ENCODE measurements around the gene ZNF33B. TPM values are rescaled to one million over a fixed set of nuclear protein-coding genes. Genes with fewer than 3 reads are reported as not detected.
A peak's percentile ranks its signal among the peaks of the same experiment; 100 is the strongest.

Gene ZNF33B
- total RNA-seq, 1 experiment from 2014 or later = 21.1 TPM

- no peak for DNase-seq (ENCODE audit: low read depth, low spot score)
- peak overlapping the region; percentile 78; the same call in 1 of the 2 replicates for H3K27ac ChIP-seq (ENCODE audit: low read depth, low read length)
- H3K4me3 ChIP-seq (replicated peaks in 1 of 2; ENCODE audit: low read depth in 1 of 2, low read length in 2 of 2) = peak overlapping the region; percentile 67 to 75
- CTCF ChIA-PET = no interaction called here
- H3K4me2 ChIP-seq (ENCODE audit: low read length) = peak overlapping the region; percentile 86
- peaks cover 24% of the 10 kb centered on the region for H3K79me2 ChIP-seq (ENCODE audit: insufficient read depth, low read length)
- no peaks in the 10 kb centered on the region for H3K9me2 ChIP-seq (ENCODE audit: insufficient read depth)
- intact Hi-C loops (cut with micrococcal nuclease) = no loop called here
- peak overlapping the region; percentile 85 for H3K9ac ChIP-seq (ENCODE audit: low read length)
- H3K4me1 ChIP-seq (ENCODE audit: control insufficient read depth in 1 of 2, insufficient read depth in 2 of 2, low read length in 2 of 2) = peaks cover 10 to 21% of the 10 kb centered on the region in 2 experiments
- no peak for ATAC-seq
- H3K36me3 ChIP-seq (ENCODE audit: control insufficient read depth in 1 of 2, insufficient read depth in 2 of 2, low read length in 2 of 2) = peaks cover 0 to 6% of the 10 kb centered on the region in 2 experiments; a peak in 1 of 4 replicates
- H2AFZ ChIP-seq (ENCODE audit: low read depth, low read length, poor library complexity, severe bottlenecking) = no peak overlapping the region
- H4K20me1 ChIP-seq (ENCODE audit: insufficient read depth) = no peaks in the 10 kb centered on the region
- RAD21 ChIA-PET (ENCODE audit: low non-redundant PET in 1 of 2, low total read pairs in 2 of 2, uncharacterized antibody in 2 of 2, unreplicated experiment in 2 of 2) = no interaction called here
- H3K27me3 ChIP-seq (ENCODE audit: insufficient read depth, low read length) = no peaks in the 10 kb centered on the region
- TSS peak; percentile 37 for BruUV-seq (replicated peaks)
- POLR2A ChIA-PET = no interaction called here
- TF ChIP-seq EZH2 (IDR thresholded peaks at IDR 0.05) (no peak), YY1 (IDR thresholded peaks at IDR 0.05; ENCODE audit: extremely low read depth, insufficient replicate concordance, low read depth, low read length) (no peak), POLR2AphosphoS5 (IDR thresholded peaks at IDR 0.05; ENCODE audit: low read depth, low read length) (no peak), REST (IDR thresholded peaks at IDR 0.05; ENCODE audit: low read depth) (no peak), ELF1 (IDR thresholded peaks at IDR 0.05; ENCODE audit: borderline replicate concordance, low read depth) (no peak), ZFX (IDR thresholded peaks at IDR 0.05) (no peak), JUND (IDR thresholded peaks at IDR 0.05) (no peak), SRF (IDR thresholded peaks at IDR 0.05; ENCODE audit: low read depth) (no peak), FOSL1 (IDR thresholded peaks at IDR 0.05; ENCODE audit: low read depth) (no peak), SP1 (IDR thresholded peaks at IDR 0.05; ENCODE audit: low read depth) (no peak), EZH2phosphoT487 (IDR thresholded peaks at IDR 0.05; ENCODE audit: borderline replicate concordance) (no peak), EGR1 (IDR thresholded peaks at IDR 0.05; ENCODE audit: low read depth) (no peak), ZNF274 (IDR thresholded peaks at IDR 0.05; ENCODE audit: low read depth, low read length) (no peak), POLR2A (IDR thresholded peaks at IDR 0.05; ENCODE audit: borderline replicate concordance, extremely low read depth, insufficient read depth, insufficient read length) (no peak), TCF7L2 (IDR thresholded peaks at IDR 0.05; ENCODE audit: borderline replicate concordance, extremely low read depth, insufficient read depth, insufficient read length) (no peak)
- TF ChIP-seq, protein P1, sequence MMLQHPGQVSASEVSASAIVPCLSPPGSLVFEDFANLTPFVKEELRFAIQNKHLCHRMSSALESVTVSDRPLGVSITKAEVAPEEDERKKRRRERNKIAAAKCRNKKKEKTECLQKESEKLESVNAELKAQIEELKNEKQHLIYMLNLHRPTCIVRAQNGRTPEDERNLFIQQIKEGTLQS (IDR thresholded peaks at IDR 0.05) = no peak
- TF ChIP-seq, protein P2, sequence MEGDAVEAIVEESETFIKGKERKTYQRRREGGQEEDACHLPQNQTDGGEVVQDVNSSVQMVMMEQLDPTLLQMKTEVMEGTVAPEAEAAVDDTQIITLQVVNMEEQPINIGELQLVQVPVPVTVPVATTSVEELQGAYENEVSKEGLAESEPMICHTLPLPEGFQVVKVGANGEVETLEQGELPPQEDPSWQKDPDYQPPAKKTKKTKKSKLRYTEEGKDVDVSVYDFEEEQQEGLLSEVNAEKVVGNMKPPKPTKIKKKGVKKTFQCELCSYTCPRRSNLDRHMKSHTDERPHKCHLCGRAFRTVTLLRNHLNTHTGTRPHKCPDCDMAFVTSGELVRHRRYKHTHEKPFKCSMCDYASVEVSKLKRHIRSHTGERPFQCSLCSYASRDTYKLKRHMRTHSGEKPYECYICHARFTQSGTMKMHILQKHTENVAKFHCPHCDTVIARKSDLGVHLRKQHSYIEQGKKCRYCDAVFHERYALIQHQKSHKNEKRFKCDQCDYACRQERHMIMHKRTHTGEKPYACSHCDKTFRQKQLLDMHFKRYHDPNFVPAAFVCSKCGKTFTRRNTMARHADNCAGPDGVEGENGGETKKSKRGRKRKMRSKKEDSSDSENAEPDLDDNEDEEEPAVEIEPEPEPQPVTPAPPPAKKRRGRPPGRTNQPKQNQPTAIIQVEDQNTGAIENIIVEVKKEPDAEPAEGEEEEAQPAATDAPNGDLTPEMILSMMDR (IDR thresholded peaks at IDR 0.05 in 2 of 3, conservative IDR thresholded peaks at IDR 0.05 in 1 of 3; ENCODE audit: borderline replicate concordance in 1 of 3, insufficient read depth in 1 of 3, low read depth in 2 of 3, low read length in 2 of 3) = no peak
- H3K9me3 ChIP-seq (ENCODE audit: control insufficient read depth in 1 of 2, insufficient read depth in 1 of 2, low read depth in 1 of 2, low read length in 2 of 2) = no peaks in the 10 kb centered on the region
These were observed 1.2 kb downstream of the ZNF33B start for GRCh38 chr10:42637142-42637541.

Data from HCT116 (cell line).